ENCODE measurements around the gene LAMTOR2.

Gene LAMTOR2

GRCh38 chr1:156051011-156051725 lies 3.4 kb upstream of the LAMTOR2 start:
- no peak overlapping the region for H2BK120ac ChIP-seq (ENCODE audit: low read depth, low read length)
- no peak overlapping the region for H2BK15ac ChIP-seq (ENCODE audit: low read length)
- H2AK5ac ChIP-seq (ENCODE audit: low read depth, low read length) = no peak overlapping the region
- no peak overlapping the region for H4K91ac ChIP-seq (ENCODE audit: low read depth, low read length, poor library complexity)
- H3K9ac ChIP-seq (ENCODE audit: low read depth, low read length, poor library complexity) = peak overlapping the region; percentile 34
- no peak overlapping the region for H3K4me2 ChIP-seq (ENCODE audit: insufficient read depth, low read length, poor library complexity, severe bottlenecking)
- H3K4me1 ChIP-seq (ENCODE audit: control insufficient read depth in 2 of 2, insufficient read depth in 1 of 2, low read depth in 1 of 2, low read length in 2 of 2) = peaks cover 4 to 7% of the 10 kb centered on the region in 2 donors
- peaks cover 29 to 59% of the 10 kb centered on the region in 2 donors for H3K36me3 ChIP-seq (replicated peaks in 1 of 2; ENCODE audit: control insufficient read depth in 2 of 2, insufficient read depth in 2 of 2, low read length in 2 of 2)
- peaks cover 15% of the 10 kb centered on the region for H3K79me1 ChIP-seq (ENCODE audit: low read depth, low read length)
- H3K27me3 ChIP-seq (ENCODE audit: control insufficient read depth in 3 of 3, insufficient read depth in 3 of 3, low read depth in 1 of 3, low read length in 3 of 3) = no peaks in the 10 kb centered on the region
- H3K14ac ChIP-seq (ENCODE audit: low read length) = no peak overlapping the region
- H2AFZ ChIP-seq (ENCODE audit: low read length) = no peak overlapping the region
- no peak overlapping the region for H3K27ac ChIP-seq (replicated peaks; ENCODE audit: low read length)
- WGBS, 2 donors (ENCODE audit: extremely low coverage in 2 of 2, insufficient read length in 2 of 2, insufficient replicate concordance in 1 of 2) = no CpG with 5 or more reads among the region's 7 CpGs
- no peak overlapping the region for H3K18ac ChIP-seq (ENCODE audit: low read length)
- no peak overlapping the region for H3K23ac ChIP-seq (ENCODE audit: low read depth, low read length, poor library complexity)
- no peak overlapping the region for H3K4ac ChIP-seq (ENCODE audit: low read length)
- H2BK12ac ChIP-seq (ENCODE audit: low read length) = no peak overlapping the region
- no peak for DNase-seq (ENCODE audit: low spot score)
- no peak overlapping the region for H4K8ac ChIP-seq (ENCODE audit: low read depth, low read length)
- H3K4me3 ChIP-seq (ENCODE audit: low read length in 2 of 2) = no peak overlapping the region
- no peak overlapping the region for H2BK5ac ChIP-seq (ENCODE audit: low read length)
- H3K9me3 ChIP-seq (replicated peaks in 1 of 2; ENCODE audit: control insufficient read depth in 2 of 2, insufficient read depth in 1 of 2, low read depth in 1 of 2, low read length in 2 of 2) = no peaks in the 10 kb centered on the region

GRCh38 chr1:156052862-156053767 lies 1.5 kb upstream of the LAMTOR2 start:
- Histone ChIP-seq H4K8ac (ENCODE audit: low read depth, low read length) (no peak overlapping the region), H2AFZ (ENCODE audit: low read length) (peak overlapping the region; percentile 89), H3K14ac (ENCODE audit: low read length) (no peak overlapping the region), H3K23ac (ENCODE audit: low read depth, low read length, poor library complexity) (peak overlapping the region; percentile 62), H3K4me1 (ENCODE audit: control insufficient read depth in 2 of 2, insufficient read depth in 1 of 2, low read depth in 1 of 2, low read length in 2 of 2) (peaks cover 4 to 7% of the 10 kb centered on the region in 2 donors), H3K79me1 (ENCODE audit: low read depth, low read length) (peaks cover 13% of the 10 kb centered on the region), H3K9me3 (replicated peaks in 1 of 2; ENCODE audit: control insufficient read depth in 2 of 2, insufficient read depth in 1 of 2, low read depth in 1 of 2, low read length in 2 of 2) (no peaks in the 10 kb centered on the region), H3K27me3 (ENCODE audit: control insufficient read depth in 3 of 3, insufficient read depth in 3 of 3, low read depth in 1 of 3, low read length in 3 of 3) (no peaks in the 10 kb centered on the region), H2BK15ac (ENCODE audit: low read length) (peak overlapping the region; percentile 23), H3K27ac (replicated peaks; ENCODE audit: low read length) (peak overlapping the region; percentile 64), H2AK5ac (ENCODE audit: low read depth, low read length) (peak overlapping the region; percentile 17), H3K4ac (ENCODE audit: low read length) (no peak overlapping the region), H3K9ac (ENCODE audit: low read depth, low read length, poor library complexity) (peak overlapping the region; percentile 79), H3K4me2 (ENCODE audit: insufficient read depth, low read length, poor library complexity, severe bottlenecking) (peak overlapping the region; percentile 64), H4K91ac (ENCODE audit: low read depth, low read length, poor library complexity) (no peak overlapping the region), H2BK120ac (ENCODE audit: low read depth, low read length) (no peak overlapping the region), H3K4me3 (ENCODE audit: low read length in 2 of 2) (peak overlapping the region; percentile 92 to 100), H2BK5ac (ENCODE audit: low read length) (no peak overlapping the region), H3K36me3 (replicated peaks in 1 of 2; ENCODE audit: control insufficient read depth in 2 of 2, insufficient read depth in 2 of 2, low read length in 2 of 2) (peaks cover 27 to 59% of the 10 kb centered on the region in 2 donors), H3K18ac (ENCODE audit: low read length) (peak overlapping the region; percentile 92), H2BK12ac (ENCODE audit: low read length) (no peak overlapping the region)
- peak; percentile 79 for DNase-seq (ENCODE audit: low spot score)
- WGBS, 2 donors (ENCODE audit: extremely low coverage in 2 of 2, insufficient read length in 2 of 2, insufficient replicate concordance in 1 of 2) = no CpG with 5 or more reads among the region's 63 CpGs

GRCh38 chr1:156053768-156054499 lies 648 bp upstream of the LAMTOR2 start, which contains the start of gene UBQLN4:
UBQLN4 (minus strand) TSS chr1:156053798; CDS start chr1:156053701, 97 bp downstream.
- Histone ChIP-seq H4K8ac (ENCODE audit: low read depth, low read length) (no peak within 1 kb of the TSS), H4K91ac (ENCODE audit: low read depth, low read length, poor library complexity) (no peak within 1 kb of the TSS), H2AFZ (ENCODE audit: low read length) (peak within 1 kb of the TSS; percentile 100), H3K23ac (ENCODE audit: low read depth, low read length, poor library complexity) (peak within 1 kb of the TSS; percentile 62), H3K18ac (ENCODE audit: low read length) (peak within 1 kb of the TSS; percentile 96), H3K4me2 (ENCODE audit: insufficient read depth, low read length, poor library complexity, severe bottlenecking) (peak within 1 kb of the TSS; percentile 87), H2BK5ac (ENCODE audit: low read length) (peak within 1 kb of the TSS; percentile 98), H3K4me1 (ENCODE audit: control insufficient read depth in 2 of 2, insufficient read depth in 1 of 2, low read depth in 1 of 2, low read length in 2 of 2) (peaks cover 4 to 7% of the 10 kb centered on the region in 2 donors), H2BK12ac (ENCODE audit: low read length) (no peak within 1 kb of the TSS), H2BK120ac (ENCODE audit: low read depth, low read length) (peak within 1 kb of the TSS; percentile 93), H3K79me1 (ENCODE audit: low read depth, low read length) (peaks cover 10% of the 10 kb centered on the region), H3K9ac (ENCODE audit: low read depth, low read length, poor library complexity) (peak within 1 kb of the TSS; percentile 86), H2AK5ac (ENCODE audit: low read depth, low read length) (peak within 1 kb of the TSS; percentile 78), H3K14ac (ENCODE audit: low read length) (no peak within 1 kb of the TSS), H3K36me3 (replicated peaks in 1 of 2; ENCODE audit: control insufficient read depth in 2 of 2, insufficient read depth in 2 of 2, low read length in 2 of 2) (peaks cover 22 to 56% of the 10 kb centered on the region in 2 donors), H3K27ac (replicated peaks; ENCODE audit: low read length) (peak within 1 kb of the TSS; percentile 99), H3K4ac (ENCODE audit: low read length) (peak within 1 kb of the TSS; percentile 81), H2BK15ac (ENCODE audit: low read length) (peak within 1 kb of the TSS; percentile 67), H3K9me3 (replicated peaks in 1 of 2; ENCODE audit: control insufficient read depth in 2 of 2, insufficient read depth in 1 of 2, low read depth in 1 of 2, low read length in 2 of 2) (no peaks in the 10 kb centered on the region), H3K27me3 (ENCODE audit: control insufficient read depth in 3 of 3, insufficient read depth in 3 of 3, low read depth in 1 of 3, low read length in 3 of 3) (no peaks in the 10 kb centered on the region), H3K4me3 (ENCODE audit: low read length in 2 of 2) (peak within 1 kb of the TSS; percentile 92 to 100)
- no CpG with 5 or more reads among the region's 49 CpGs for WGBS, 2 donors (ENCODE audit: extremely low coverage in 2 of 2, insufficient read length in 2 of 2, insufficient replicate concordance in 1 of 2)
- DNase-seq (ENCODE audit: low spot score) = peak; percentile 87

Data from neuronal stem cell (in vitro differentiated cells).